HepG2 (cell line): ENCODE data around the gene DDX19B. TPM values are rescaled to one million over a fixed set of nuclear protein-coding genes. Genes with fewer than 3 reads are reported as not detected.
A peak's percentile ranks its signal among the peaks of the same experiment; 100 is the strongest.
"Not testable (repeated sequence)": the region's sequence is repeated elsewhere in the genome, so short reads cannot be mapped to it uniquely, and the experiment has no call there.

Source experiments
- ATAC-seq: fragments of 200-7000 bp; cut with Tn5 transposase; 3 replicates; pipeline ENCODE4 v1.9.1; 2020; ENCODE audit warnings: mild to moderate bottlenecking, moderate library complexity
- BruUV-seq: library from RNA; stranded (reverse); fragments of 400-500 nt; replicated peaks from 2 replicates; lab custom pipeline; 2021; lab: Mats Ljungman, UMichigan
- CTCF ChIA-PET: fragments of 300-600 bp; formaldehyde crosslinking; extraction: SDS; loops from one replicate; lab custom pipeline; 2021; ENCODE audit warnings: low total read pairs, inconsistent platforms, low intra/inter-chr PET ratio; lab: Yijun Ruan, JAX
- POLR2A ChIA-PET: fragments of 350-600 bp; sonication (Branson Sonifier 250); formaldehyde crosslinking; loops from one replicate; lab custom pipeline; 2020; ENCODE audit warnings: antibody characterized with exemption, inconsistent platforms; lab: Yijun Ruan, JAX
- DNase-seq: peaks from one replicate; pipeline ENCODE4 v3.0.0-alpha.2; 2015; ENCODE audit warnings: low spot score
- FAIRE-seq: peaks from 3 replicates; lab custom pipeline; 2011; peaks lifted over from hg19 to GRCh38; lab: Jason Lieb, UNC
- H2AFZ ChIP-seq: one replicate; pipeline ENCODE4 v1.6.1; 2011; ENCODE audit warnings: low read length, inconsistent platforms
- H3K27ac ChIP-seq: fragments of 300-600 bp; 3 replicates; pipeline ENCODE4 v1.8.0; 2011; ENCODE audit warnings: mixed run types, mild to moderate bottlenecking, mixed read lengths, low read length, inconsistent platforms; ENCODE audit not compliant: insufficient read depth; ENCODE audit errors: extremely low read length
- H3K27me3 ChIP-seq, 2 experiments: fragments of 200-600 bp in 1 of 2; 2 replicates in 1 of 2; 3 replicates in 1 of 2; pipeline versions ENCODE4 v1.6.0 to v1.8.0; 2011; ENCODE audit warnings: low read length in 2 of 2, mild to moderate bottlenecking in 2 of 2, moderate library complexity in 2 of 2, inconsistent platforms in 1 of 2; ENCODE audit not compliant: insufficient read depth in 2 of 2, control insufficient read depth in 1 of 2
- H3K36me3 ChIP-seq, 2 experiments: fragments of 200-600 bp in 1 of 2; replicated peaks in 1 of 2; 2 replicates in 1 of 2; 3 replicates in 1 of 2; pipeline versions ENCODE4 v1.5.1 to v1.8.0; 2011; ENCODE audit warnings: low read length in 2 of 2, inconsistent platforms in 1 of 2; ENCODE audit not compliant: insufficient read depth in 2 of 2, control insufficient read depth in 1 of 2
- H3K4me1 ChIP-seq: 2 replicates; pipeline ENCODE4 v1.5.1; 2012; ENCODE audit warnings: low read length, inconsistent platforms; ENCODE audit not compliant: insufficient read depth
- H3K4me2 ChIP-seq: 2 replicates; pipeline ENCODE4 v1.6.0; 2011; ENCODE audit warnings: low read depth, low read length, inconsistent platforms
- H3K4me3 ChIP-seq, 3 experiments: fragments of 200-600 bp in 1 of 3; sonication (generic), shearing (Covaris generic) in 1 of 3; replicated peaks in 1 of 3; 2 replicates each; pipeline ENCODE4 v1.5.1; 2011 to 2016; ENCODE audit warnings: low read length in 3 of 3, inconsistent platforms in 2 of 3, low read depth in 2 of 3, mild to moderate bottlenecking in 2 of 3, control low read depth in 1 of 3, mixed read lengths in 1 of 3; ENCODE audit not compliant: insufficient read depth in 1 of 3
- H3K79me2 ChIP-seq: one replicate; pipeline ENCODE4 v1.6.1; 2011; ENCODE audit warnings: low read length, inconsistent platforms; ENCODE audit not compliant: insufficient read depth
- H3K9ac ChIP-seq: 2 replicates; pipeline ENCODE4 v1.6.0; 2011; ENCODE audit warnings: mild to moderate bottlenecking, low read depth, low read length, inconsistent platforms; ENCODE audit not compliant: insufficient read depth
- H3K9me3 ChIP-seq: 2 replicates; pipeline ENCODE4 v1.5.1; 2012; ENCODE audit warnings: mild to moderate bottlenecking, low read length
- H4K20me1 ChIP-seq: 2 replicates; pipeline ENCODE4 v1.6.0; 2011; ENCODE audit warnings: inconsistent platforms, mild to moderate bottlenecking, low read length, moderate library complexity; ENCODE audit not compliant: insufficient read depth
- BORCS8-MEF2B ChIP-seq: sonication (generic); formaldehyde crosslinking; IDR thresholded peaks from 2 replicates; pipeline ENCODE4 v1.8.0; 2022; ENCODE audit warnings: mild to moderate bottlenecking, missing genetic modification reagents
- KAT7 ChIP-seq: IDR thresholded peaks from 2 replicates; pipeline ENCODE4 v1.6.1; 2018; ENCODE audit warnings: borderline replicate concordance, missing compliant biosample characterization
- KDM1A ChIP-seq: IDR thresholded peaks from 2 replicates; pipeline ENCODE4 v1.6.1; 2016; ENCODE audit warnings: missing compliant biosample characterization
- PAF1 ChIP-seq: IDR thresholded peaks from 2 replicates; pipeline ENCODE4 v1.6.1; 2016; ENCODE audit warnings: missing genetic modification reagents, missing compliant biosample characterization
- POLR2A ChIP-seq, 2 experiments: IDR thresholded peaks; 2 replicates each; pipeline ENCODE4 v1.6.1; 2011; ENCODE audit warnings: low read depth in 2 of 2, low read length in 2 of 2, mild to moderate bottlenecking in 1 of 2, moderate library complexity in 1 of 2; ENCODE audit not compliant: insufficient read depth in 1 of 2
- RBFOX2 ChIP-seq: fragments of 200-400 bp; formaldehyde crosslinking; IDR thresholded peaks from 2 replicates; pipeline ENCODE4 v1.6.1; 2017; ENCODE audit warnings: low read depth, mild to moderate bottlenecking, low read length
- SALL1 ChIP-seq: sonication (generic); formaldehyde crosslinking; IDR thresholded peaks from 2 replicates; pipeline ENCODE4 v1.8.0; 2022; ENCODE audit warnings: mild to moderate bottlenecking, missing genetic modification reagents
- ZMYM3 ChIP-seq: sonication (generic); formaldehyde crosslinking; IDR thresholded peaks from 2 replicates; pipeline ENCODE4 v1.5.1; 2020; ENCODE audit warnings: mild to moderate bottlenecking, missing genetic modification reagents
- ZNF235 ChIP-seq: sonication (generic); formaldehyde crosslinking; IDR thresholded peaks from 2 replicates; pipeline ENCODE4 v1.8.1; 2023; ENCODE audit warnings: mild to moderate bottlenecking, missing genetic modification reagents, borderline replicate concordance
- ZNF3 ChIP-seq: IDR thresholded peaks from 2 replicates; pipeline ENCODE4 v1.7.0; 2017; ENCODE audit warnings: inconsistent platforms
- ZNF354B ChIP-seq: sonication (generic); formaldehyde crosslinking; IDR thresholded peaks from 2 replicates; pipeline ENCODE4 v1.8.0; 2022; ENCODE audit warnings: mild to moderate bottlenecking, missing genetic modification reagents
- ZNF460 ChIP-seq: sonication (generic); formaldehyde crosslinking; IDR thresholded peaks from 2 replicates; pipeline ENCODE4 v1.5.1; 2020; ENCODE audit warnings: missing genetic modification reagents, mild to moderate bottlenecking, borderline replicate concordance
- ZNF550 ChIP-seq: sonication (generic); formaldehyde crosslinking; IDR thresholded peaks from 2 replicates; pipeline ENCODE4 v1.4.0; 2020; ENCODE audit warnings: mild to moderate bottlenecking, missing genetic modification reagents, borderline replicate concordance
- WGBS: methylation state at CpG from one replicate; pipeline ENCODE4 v1.1.6; 2017; ENCODE audit warnings: low lambda C conversion rate; 5-methylcytosine and 5-hydroxymethylcytosine counted together
- in situ Hi-C: cut with HindIII; loops from 2 replicates; pipeline ENCODE4 v1.10.0; 2017; ENCODE audit warnings: low pct_unique_long_range_greater_than_20kb; ENCODE audit not compliant: extremely low pct_ligation_motif_present
- intact Hi-C: fragments of 100-400 bp; cut with micrococcal nuclease; formaldehyde crosslinking; loops from one replicate; pipeline ENCODE4 v1.10.0; 2022; ENCODE audit not compliant: unreplicated experiment
- polyA plus RNA-seq, 8 experiments: library from polyadenylated mRNA; depleted of rRNA in 3 of 8; stranded (reverse) in 7 of 8; unstranded in 1 of 8; fragments of >200 nt; fragmentation: Illumina TruSeq in 4 of 8; extraction: Trizol in 4 of 8; gene quantifications; 2 replicates each; pipeline versions ENCODE4 v1.2.1 to v1.2.3, GENCODE V29; 2011 to 2016; ENCODE audit warnings: low read depth in 4 of 8, missing spikeins in 1 of 8, mixed read lengths in 1 of 8; ENCODE audit not compliant: insufficient read depth in 1 of 8
- total RNA-seq, 5 experiments: library from RNA; depleted of rRNA; stranded (reverse); fragments of >200 nt; fragmentation: Illumina TruSeq; extraction: Trizol; gene quantifications; 2 replicates each; pipeline ENCODE4 v1.2.3, GENCODE V29; 2016; ENCODE audit warnings: low read depth in 1 of 5
- TF ChIP-seq, protein P1 (sequence below): sonication (generic); formaldehyde crosslinking; IDR thresholded peaks from 2 replicates; pipeline ENCODE4 v1.5.0; 2020; ENCODE audit warnings: mild to moderate bottlenecking, missing genetic modification reagents, borderline replicate concordance
- TF ChIP-seq, protein P2 (sequence below): sonication (generic); formaldehyde crosslinking; IDR thresholded peaks from 2 replicates; pipeline ENCODE4 v1.4.0; 2020; ENCODE audit warnings: missing genetic modification reagents, mild to moderate bottlenecking, borderline replicate concordance

Gene DDX19B
- total and polyA plus RNA-seq, 2 of the 13 experiments (the other 11 are each of a cell fraction or from before 2014, with no cell fraction given) = 36.2 to 40.0 TPM

DNA sequence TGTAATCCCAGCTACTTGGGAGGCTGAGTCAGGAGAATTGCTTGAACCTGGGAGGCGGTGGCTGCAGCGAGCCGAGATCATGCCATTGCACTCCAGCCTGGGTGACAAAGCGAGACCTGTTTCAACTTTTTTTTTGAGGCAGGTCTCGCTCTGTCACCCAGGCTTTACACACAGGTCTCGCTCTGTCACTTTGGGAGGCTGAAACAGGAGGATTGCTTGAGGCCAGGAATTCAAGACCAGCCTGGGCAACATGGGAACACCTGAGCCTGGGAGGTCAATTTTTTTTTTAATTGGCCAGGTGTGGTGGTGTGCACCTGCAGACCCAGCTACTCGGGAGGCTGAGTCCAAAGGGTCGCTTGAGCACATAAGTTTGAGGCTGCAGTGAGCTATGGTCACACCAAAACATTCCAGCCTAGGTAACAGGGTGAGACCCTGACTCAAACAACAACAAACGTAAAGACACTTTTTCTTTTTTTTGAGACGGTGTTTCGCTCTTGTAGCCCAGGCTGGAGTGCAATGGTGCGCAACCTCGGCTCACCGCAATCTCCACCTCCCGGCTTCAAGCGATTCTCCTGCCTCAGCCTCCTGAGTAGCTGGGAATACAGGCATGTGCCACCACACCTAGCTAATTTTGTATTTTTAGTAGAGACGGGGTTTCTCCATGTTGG is 11.5 kb upstream of the DDX19B start:
- H3K27ac ChIP-seq = peak overlapping the region; percentile 34
- TF ChIP-seq, protein P1, sequence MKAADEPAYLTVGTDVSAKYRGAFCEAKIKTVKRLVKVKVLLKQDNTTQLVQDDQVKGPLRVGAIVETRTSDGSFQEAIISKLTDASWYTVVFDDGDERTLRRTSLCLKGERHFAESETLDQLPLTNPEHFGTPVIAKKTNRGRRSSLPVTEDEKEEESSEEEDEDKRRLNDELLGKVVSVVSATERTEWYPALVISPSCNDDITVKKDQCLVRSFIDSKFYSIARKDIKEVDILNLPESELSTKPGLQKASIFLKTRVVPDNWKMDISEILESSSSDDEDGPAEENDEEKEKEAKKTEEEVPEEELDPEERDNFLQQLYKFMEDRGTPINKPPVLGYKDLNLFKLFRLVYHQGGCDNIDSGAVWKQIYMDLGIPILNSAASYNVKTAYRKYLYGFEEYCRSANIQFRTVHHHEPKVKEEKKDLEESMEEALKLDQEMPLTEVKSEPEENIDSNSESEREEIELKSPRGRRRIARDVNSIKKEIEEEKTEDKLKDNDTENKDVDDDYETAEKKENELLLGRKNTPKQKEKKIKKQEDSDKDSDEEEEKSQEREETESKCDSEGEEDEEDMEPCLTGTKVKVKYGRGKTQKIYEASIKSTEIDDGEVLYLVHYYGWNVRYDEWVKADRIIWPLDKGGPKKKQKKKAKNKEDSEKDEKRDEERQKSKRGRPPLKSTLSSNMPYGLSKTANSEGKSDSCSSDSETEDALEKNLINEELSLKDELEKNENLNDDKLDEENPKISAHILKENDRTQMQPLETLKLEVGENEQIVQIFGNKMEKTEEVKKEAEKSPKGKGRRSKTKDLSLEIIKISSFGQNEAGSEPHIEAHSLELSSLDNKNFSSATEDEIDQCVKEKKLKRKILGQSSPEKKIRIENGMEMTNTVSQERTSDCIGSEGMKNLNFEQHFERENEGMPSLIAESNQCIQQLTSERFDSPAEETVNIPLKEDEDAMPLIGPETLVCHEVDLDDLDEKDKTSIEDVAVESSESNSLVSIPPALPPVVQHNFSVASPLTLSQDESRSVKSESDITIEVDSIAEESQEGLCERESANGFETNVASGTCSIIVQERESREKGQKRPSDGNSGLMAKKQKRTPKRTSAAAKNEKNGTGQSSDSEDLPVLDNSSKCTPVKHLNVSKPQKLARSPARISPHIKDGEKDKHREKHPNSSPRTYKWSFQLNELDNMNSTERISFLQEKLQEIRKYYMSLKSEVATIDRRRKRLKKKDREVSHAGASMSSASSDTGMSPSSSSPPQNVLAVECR = 0 out of 2 replicates have a peak, but pooled peaks have one; percentile 8
- TF ChIP-seq BORCS8-MEF2B (CRISPR knock-in tag) = peak; percentile 47; the same call in 1 of the 2 replicates
- TF ChIP-seq RBFOX2 = 0 out of 2 replicates have a peak, but pooled peaks have one; percentile 25
- TF ChIP-seq SALL1 (CRISPR knock-in tag) = peak; percentile 20; the same call in 1 of the 2 replicates
- TF ChIP-seq POLR2A (IDR thresholded peaks at IDR 0.05; ENCODE audit: insufficient read depth in 1 of 2, low read depth in 2 of 2, low read length in 2 of 2) = peak in 1 of 2 experiments; percentile 22; a peak in 1 of 4 replicates
- TF ChIP-seq KAT7 (CRISPR knock-in tag) = peak; percentile 38; the same call in 1 of the 2 replicates
- peak; percentile 74; the same call in 1 of the 2 replicates for TF ChIP-seq ZNF3 (CRISPR knock-in tag)
- TF ChIP-seq PAF1 (CRISPR knock-in tag) = peak; percentile 24; the same call in 1 of the 2 replicates
- TF ChIP-seq ZNF235 (CRISPR knock-in tag) = peak; percentile 23; the same call in 1 of the 2 replicates
- TF ChIP-seq ZNF460 (CRISPR knock-in tag) = peak; percentile 98
- TF ChIP-seq ZMYM3 (CRISPR knock-in tag) = peak; percentile 92
- 0 out of 2 replicates have a peak, but pooled peaks have one; percentile 17 for TF ChIP-seq ZNF550
- TF ChIP-seq, protein P2, sequence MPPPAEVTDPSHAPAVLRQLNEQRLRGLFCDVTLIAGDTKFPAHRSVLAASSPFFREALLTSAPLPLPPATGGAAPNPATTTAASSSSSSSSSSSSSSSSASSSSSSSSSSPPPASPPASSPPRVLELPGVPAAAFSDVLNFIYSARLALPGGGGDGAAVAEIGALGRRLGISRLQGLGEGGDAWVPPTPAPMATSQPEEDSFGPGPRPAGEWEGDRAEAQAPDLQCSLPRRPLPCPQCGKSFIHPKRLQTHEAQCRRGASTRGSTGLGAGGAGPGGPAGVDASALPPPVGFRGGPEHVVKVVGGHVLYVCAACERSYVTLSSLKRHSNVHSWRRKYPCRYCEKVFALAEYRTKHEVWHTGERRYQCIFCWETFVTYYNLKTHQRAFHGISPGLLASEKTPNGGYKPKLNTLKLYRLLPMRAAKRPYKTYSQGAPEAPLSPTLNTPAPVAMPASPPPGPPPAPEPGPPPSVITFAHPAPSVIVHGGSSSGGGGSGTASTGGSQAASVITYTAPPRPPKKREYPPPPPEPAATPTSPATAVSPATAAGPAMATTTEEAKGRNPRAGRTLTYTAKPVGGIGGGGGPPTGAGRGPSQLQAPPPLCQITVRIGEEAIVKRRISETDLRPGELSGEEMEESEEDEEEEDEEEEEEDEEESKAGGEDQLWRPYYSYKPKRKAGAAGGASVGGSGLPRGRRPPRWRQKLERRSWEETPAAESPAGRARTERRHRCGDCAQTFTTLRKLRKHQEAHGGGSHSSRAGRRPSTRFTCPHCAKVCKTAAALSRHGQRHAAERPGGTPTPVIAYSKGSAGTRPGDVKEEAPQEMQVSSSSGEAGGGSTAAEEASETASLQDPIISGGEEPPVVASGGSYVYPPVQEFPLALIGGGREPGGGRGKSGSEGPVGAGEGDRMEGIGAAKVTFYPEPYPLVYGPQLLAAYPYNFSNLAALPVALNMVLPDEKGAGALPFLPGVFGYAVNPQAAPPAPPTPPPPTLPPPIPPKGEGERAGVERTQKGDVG = peak; percentile 67; the same call in 1 of the 2 replicates
- TF ChIP-seq ZNF354B = peak; percentile 40; the same call in 1 of the 2 replicates
- peak; percentile 44; the same call in 1 of the 2 replicates for TF ChIP-seq KDM1A (CRISPR knock-in tag)
- TF ChIP-seq, all 625 proteins: peak for 15; not testable (repeated sequence) for 610
- WGBS = 94% methylated on average over 17 of the region's 17 CpGs
- H3K27me3 ChIP-seq, FAIRE-seq, BruUV-seq, H2AFZ ChIP-seq, H3K9me3 ChIP-seq, DNase-seq, intact Hi-C loops, ATAC-seq, CTCF ChIA-PET, in situ Hi-C loops: not testable (repeated sequence)
- Histone ChIP-seq H3K36me3 (peaks cover 4 to 33% of the 10 kb centered on the region in 2 experiments; a peak in 4 of 5 replicates), H3K4me1 (peaks cover 28% of the 10 kb centered on the region), H4K20me1 (peaks cover 11% of the 10 kb centered on the region; the same call in 1 of the 2 replicates), H3K9ac (peak overlapping the region; percentile 100), H3K4me2 (peak overlapping the region; percentile 65), H3K79me2 (peaks cover 48% of the 10 kb centered on the region), H3K4me3 (peak overlapping the region in 2 of 3 experiments; percentile 18 to 100; a peak in 3 of 6 replicates)
- POLR2A ChIA-PET = interaction anchor here (0.7 to 3.2 kb wide), 11 partner anchors 9 to 480 kb away, joined by 3 to 160 read pairs (median 5); partner anchors contain the start of genes DDX19A, DDX19B and EXOSC6
